ENCODE measurements around the gene HSF4.
"Not testable (repeated sequence)": the region's sequence is repeated elsewhere in the genome, so short reads cannot be mapped to it uniquely, and the experiment has no call there.

Gene HSF4

GRCh38 chr16:67164599-67165061 is at the start of gene HSF4:
HSF4 (plus strand) TSS chr16:67164745; CDS start chr16:67164812, 67 bp downstream.
- no peak for DNase-seq (ENCODE audit: low read depth in 2 of 2)

- DNase-seq (ENCODE audit: low read depth in 2 of 2): no peak
Observed at GRCh38 chr16:67114793-67115192, 49.8 kb upstream of the HSF4 start.

GRCh38 chr16:67115639-67116038 is 48.9 kb upstream of the HSF4 start:
- no peak for DNase-seq (ENCODE audit: low read depth in 2 of 2)

- DNase-seq (ENCODE audit: low read depth in 2 of 2): no peak
Observed at GRCh38 chr16:67116388-67117311, 47.9 kb upstream of the HSF4 start.

- DNase-seq (ENCODE audit: low read depth in 2 of 2): no peak
Observed at GRCh38 chr16:67117716-67118115, 46.8 kb upstream of the HSF4 start.

- no peak for DNase-seq (ENCODE audit: low read depth in 2 of 2)
Observed at GRCh38 chr16:67120025-67120424, 44.5 kb upstream of the HSF4 start.

GRCh38 chr16:67122799-67123198 is 41.7 kb upstream of the HSF4 start:
- not testable (repeated sequence) for DNase-seq (ENCODE audit: low read depth in 2 of 2)

- no peak for DNase-seq (ENCODE audit: low read depth in 2 of 2)
Observed at GRCh38 chr16:67128417-67128816, 36.1 kb upstream of the HSF4 start.

GRCh38 chr16:67128887-67129286 is 35.7 kb upstream of the HSF4 start:
- no peak for DNase-seq (ENCODE audit: low read depth in 2 of 2)

GRCh38 chr16:67129422-67129821 is 35.1 kb upstream of the HSF4 start:
- no peak for DNase-seq (ENCODE audit: low read depth in 2 of 2)

GRCh38 chr16:67137605-67138004 is 26.9 kb upstream of the HSF4 start:
- DNase-seq (ENCODE audit: low read depth in 2 of 2): no peak

GRCh38 chr16:67141391-67141790 is 23.2 kb upstream of the HSF4 start:
- no peak for DNase-seq (ENCODE audit: low read depth in 2 of 2)

- DNase-seq (ENCODE audit: low read depth in 2 of 2): no peak
Observed at GRCh38 chr16:67142342-67142741, 22.2 kb upstream of the HSF4 start.

GRCh38 chr16:67144943-67145342 is 19.6 kb upstream of the HSF4 start:
- DNase-seq (ENCODE audit: low read depth in 2 of 2): no peak

- DNase-seq (ENCODE audit: low read depth in 2 of 2): no peak
Observed at GRCh38 chr16:67145746-67146145, 18.8 kb upstream of the HSF4 start.

GRCh38 chr16:67146523-67147357 is 17.8 kb upstream of the HSF4 start:
- no peak for DNase-seq (ENCODE audit: low read depth in 2 of 2)

- DNase-seq (ENCODE audit: low read depth in 2 of 2): no peak
Observed at GRCh38 chr16:67147437-67148140, 17.0 kb upstream of the HSF4 start.

- DNase-seq (ENCODE audit: low read depth in 2 of 2): no peak
Observed at GRCh38 chr16:67148221-67148620, 16.3 kb upstream of the HSF4 start.

- DNase-seq (ENCODE audit: low read depth in 2 of 2): no peak
Observed at GRCh38 chr16:67148656-67149275, 15.8 kb upstream of the HSF4 start.

GRCh38 chr16:67149276-67150046 is 15.1 kb upstream of the HSF4 start:
- DNase-seq (ENCODE audit: low read depth in 2 of 2): no peak
